NCI-H526 treated with DMSO at 0.1 percent for 48 hours (cell line): ENCODE measurements around the gene RAB11FIP3.
"Not testable (repeated sequence)": the region's sequence is repeated elsewhere in the genome, so short reads cannot be mapped to it uniquely, and the experiment has no call there.

ENCODE experiments used
- DNase-seq: peaks from one replicate; lab custom pipeline; 2025; lab: John Stamatoyannopoulos, UW

Gene RAB11FIP3

DNA sequence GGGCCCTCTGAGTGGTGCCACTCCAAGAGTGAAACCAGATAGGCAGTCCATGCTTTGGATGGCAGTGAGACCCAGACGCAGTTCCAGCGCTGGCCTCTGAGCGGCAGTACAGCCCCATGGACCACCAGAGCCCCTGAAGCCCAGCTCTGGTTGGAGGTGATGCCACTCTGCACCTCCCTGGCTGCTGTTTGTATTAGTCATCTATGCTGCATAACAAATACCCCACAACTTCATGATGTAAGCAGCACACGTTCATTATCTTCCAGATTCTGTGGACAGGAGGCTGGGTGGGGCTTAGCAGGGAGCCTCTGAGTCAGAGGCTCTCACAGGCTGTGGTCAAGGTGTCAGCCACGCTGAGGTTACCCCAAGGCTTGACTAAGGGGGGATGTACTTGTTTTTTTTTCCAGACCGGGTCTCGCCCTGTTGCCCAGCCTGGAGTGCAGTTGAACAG lies 33.5 kb upstream of the RAB11FIP3 start:
- no peak for DNase-seq

DNA sequence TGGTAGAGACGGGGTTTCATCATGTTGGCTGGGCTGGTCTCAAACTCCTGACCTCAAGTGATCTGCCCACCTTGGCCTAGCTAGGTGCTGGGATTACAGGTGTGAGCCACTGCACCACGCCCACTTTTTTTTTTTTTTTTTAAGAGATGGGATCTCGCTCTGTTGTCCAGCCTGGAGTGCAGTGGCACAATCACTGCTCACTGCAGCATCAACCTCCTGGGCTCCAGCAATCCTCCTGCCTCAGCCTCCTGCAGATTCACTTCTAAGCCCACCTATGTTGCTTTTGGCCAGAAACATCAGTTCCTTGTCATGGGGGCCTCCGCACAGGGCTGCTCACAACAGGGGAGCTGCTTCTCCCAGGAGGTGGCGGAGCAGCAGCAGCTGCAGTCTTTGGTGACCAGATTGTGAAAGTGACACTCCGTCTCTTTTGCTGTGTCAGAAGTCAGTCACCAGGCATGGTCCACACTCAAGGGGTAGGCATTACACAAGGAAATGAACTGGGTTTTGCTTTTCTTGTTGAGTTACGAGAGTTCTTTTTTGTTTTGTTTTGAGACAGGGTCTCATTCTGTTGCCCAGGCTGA lies 32.9 kb upstream of the RAB11FIP3 start:
- DNase-seq, result no peak

DNA sequence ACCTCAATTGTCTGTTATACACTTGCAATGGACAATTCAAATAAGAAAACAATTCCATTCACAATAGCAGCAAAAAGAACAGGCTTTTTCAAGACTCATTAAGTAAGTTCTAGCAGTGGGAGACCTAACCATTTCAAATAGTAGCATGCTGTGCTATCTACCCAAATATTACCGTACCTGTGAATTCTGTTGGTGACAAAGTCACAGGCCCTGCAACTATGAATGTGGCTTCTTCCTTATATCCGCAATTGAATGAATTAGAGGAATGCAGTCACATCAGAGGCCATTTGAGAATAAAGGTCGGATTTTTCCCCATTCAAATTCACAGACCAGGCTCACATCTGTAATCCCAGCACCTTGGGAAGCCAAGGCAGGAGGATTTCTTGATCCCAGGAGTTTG lies 29.2 kb upstream of the RAB11FIP3 start:
- DNase-seq, result no peak

DNA sequence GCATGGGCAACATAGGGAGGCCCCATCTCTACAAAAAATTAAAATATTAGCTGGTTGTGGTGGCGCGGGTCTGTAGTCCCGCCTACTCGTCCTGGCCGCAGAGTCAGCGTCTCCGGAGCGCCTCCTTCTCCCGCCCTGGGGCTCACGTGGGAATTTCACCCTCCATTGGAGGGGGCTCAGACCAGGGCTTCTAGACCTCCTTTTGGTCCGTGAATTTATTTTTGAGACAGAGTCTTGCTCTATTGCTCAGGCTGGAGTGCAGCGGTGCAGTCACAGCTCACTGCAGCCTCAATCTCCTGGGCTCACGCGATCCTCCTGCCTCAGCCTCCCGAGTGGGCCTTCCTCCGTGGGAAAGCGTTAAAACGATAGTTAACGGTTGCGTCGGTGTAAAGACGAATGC lies 28.8 kb upstream of the RAB11FIP3 start:
- peak; percentile 21 for DNase-seq

DNA sequence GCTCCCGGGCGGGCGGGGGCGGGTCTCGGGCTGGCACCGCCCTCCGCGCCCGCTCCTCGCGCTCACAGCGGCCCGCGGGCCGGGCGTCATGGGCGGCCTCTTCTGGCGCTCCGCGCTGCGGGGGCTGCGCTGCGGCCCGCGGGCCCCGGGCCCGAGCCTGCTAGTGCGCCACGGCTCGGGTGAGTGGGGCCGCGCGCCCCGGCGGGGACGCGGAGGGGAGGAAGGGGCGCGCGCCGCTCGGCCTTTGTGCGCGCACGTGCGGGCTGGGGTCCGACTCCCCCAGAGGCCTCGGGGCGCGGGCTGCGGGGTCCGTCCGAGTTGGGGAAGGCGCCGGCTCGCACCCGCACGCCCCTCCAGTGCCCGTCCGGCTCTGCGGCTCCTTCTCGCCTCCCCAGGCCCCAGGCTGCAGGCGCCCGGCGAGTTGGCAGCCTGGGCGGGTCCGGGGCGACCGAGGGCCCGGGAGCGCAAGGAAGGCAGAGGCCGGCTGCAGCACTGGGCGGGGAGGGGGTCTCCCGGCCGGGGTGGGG lies 28.3 kb upstream of the RAB11FIP3 start, which contains the start of gene NME4:
NME4 (plus strand) TSS at position 65 of the 527 bp plus-strand sequence; CDS start at position 89, 24 bp downstream.
- DNase-seq, result no peak

DNA sequence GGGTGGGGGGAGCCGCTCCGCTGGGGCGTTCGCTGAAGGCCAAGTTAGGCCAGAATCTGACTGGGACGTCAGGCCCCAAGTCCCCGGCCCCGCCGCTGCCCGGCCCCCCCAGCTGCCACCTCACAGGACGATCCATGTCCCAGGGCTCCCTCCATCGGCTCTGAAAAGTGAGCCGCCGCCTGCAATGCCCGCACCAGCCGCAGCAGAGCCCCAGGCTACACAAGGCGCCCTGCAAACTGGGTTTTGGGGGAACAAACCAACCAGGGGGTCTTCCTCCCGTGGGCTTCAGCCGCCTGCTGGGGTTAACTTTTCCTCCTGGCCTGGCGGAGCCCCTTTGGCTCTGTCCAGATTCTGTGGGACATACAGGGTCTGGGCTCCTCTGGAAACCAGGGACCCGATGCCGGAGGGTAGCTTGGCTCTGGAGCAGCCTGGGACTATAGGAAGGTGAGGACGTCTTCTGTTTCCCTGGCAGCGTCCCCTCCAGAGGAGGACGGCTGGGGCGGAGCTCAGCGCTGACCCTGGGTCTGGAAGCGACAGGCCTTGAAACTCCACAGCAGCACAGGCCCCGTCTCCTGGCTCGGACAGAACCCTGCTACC lies 27.6 kb upstream of the RAB11FIP3 start:
- DNase-seq, result no peak

DNA sequence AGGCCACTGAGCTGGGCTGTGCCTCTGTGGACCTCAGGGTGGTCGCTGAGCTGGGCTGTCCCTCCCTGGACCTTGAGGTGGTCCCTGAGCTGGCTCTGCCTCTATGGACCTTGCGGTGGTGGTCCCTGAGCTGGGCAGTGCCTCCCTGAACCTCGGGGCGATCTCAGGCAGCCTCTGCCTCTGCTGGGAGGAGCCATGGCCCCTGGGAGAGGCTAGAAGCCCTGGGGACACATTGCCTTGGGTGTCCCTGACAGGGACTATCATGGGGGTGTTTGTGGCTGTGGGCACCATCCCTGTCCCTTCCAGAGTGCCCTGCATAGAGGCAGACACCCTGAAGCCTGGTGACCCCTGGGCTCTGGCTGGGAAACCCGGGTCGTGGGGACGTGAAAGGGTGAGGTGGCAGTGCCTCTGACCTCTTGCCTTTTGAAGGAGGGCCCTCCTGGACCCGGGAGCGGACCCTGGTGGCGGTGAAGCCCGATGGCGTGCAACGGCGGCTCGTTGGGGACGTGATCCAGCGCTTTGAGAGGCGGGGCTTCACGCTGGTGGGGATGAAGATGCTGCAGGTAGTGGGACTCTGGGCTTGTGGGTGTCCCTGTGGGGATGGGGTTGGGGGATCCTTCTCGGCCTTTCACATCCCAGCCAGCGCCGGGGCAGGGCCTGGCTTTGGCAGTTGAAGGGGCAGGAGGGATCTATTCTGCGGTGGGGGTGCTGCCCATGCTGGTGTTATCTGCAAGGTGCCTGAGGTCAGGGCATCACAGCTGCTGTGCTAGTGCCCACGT lies 26.7 kb upstream of the RAB11FIP3 start:
- no peak for DNase-seq

DNA sequence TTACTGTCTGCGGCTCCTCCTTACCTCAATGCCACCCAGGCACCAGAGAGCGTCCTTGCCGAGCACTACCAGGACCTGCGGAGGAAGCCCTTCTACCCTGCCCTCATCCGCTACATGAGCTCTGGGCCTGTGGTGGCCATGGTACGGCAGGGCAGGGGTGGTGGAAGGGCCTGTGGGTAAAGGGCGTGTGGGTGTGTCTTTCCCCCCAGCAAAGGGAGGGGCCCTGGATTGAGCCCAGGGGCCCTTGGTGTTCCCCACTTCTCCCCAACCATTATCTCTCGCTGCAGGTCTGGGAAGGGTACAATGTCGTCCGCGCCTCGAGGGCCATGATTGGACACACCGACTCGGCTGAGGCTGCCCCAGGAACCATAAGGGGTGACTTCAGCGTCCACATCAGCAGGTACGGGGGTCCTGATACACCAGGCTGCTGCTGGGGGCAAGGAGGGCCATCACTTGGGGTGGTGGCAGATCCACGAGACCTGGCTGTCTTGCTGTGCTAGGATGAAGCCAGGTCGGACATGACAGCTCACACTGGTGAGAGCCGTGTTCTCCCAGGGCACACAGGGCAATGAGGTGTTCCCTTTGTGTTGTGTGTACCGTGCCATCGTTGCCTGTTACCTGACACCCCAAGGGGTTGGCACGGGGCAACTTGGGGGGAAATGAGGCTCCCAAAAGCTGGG lies 26.0 kb upstream of the RAB11FIP3 start:
- no peak for DNase-seq

DNA sequence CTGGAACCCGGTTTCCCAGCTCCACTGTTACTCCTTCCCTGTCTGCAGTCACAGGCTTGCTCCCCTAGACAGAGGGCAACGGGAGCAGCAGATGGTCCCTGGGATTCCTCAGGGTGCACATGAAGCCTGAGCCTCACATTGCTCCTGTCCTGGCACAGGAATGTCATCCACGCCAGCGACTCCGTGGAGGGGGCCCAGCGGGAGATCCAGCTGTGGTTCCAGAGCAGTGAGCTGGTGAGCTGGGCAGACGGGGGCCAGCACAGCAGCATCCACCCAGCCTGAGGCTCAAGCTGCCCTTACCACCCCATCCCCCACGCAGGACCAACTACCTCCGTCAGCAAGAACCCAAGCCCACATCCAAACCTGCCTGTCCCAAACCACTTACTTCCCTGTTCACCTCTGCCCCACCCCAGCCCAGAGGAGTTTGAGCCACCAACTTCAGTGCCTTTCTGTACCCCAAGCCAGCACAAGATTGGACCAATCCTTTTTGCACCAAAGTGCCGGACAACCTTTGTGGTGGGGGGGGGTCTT lies 25.3 kb upstream of the RAB11FIP3 start:
- DNase-seq, result no peak

DNA sequence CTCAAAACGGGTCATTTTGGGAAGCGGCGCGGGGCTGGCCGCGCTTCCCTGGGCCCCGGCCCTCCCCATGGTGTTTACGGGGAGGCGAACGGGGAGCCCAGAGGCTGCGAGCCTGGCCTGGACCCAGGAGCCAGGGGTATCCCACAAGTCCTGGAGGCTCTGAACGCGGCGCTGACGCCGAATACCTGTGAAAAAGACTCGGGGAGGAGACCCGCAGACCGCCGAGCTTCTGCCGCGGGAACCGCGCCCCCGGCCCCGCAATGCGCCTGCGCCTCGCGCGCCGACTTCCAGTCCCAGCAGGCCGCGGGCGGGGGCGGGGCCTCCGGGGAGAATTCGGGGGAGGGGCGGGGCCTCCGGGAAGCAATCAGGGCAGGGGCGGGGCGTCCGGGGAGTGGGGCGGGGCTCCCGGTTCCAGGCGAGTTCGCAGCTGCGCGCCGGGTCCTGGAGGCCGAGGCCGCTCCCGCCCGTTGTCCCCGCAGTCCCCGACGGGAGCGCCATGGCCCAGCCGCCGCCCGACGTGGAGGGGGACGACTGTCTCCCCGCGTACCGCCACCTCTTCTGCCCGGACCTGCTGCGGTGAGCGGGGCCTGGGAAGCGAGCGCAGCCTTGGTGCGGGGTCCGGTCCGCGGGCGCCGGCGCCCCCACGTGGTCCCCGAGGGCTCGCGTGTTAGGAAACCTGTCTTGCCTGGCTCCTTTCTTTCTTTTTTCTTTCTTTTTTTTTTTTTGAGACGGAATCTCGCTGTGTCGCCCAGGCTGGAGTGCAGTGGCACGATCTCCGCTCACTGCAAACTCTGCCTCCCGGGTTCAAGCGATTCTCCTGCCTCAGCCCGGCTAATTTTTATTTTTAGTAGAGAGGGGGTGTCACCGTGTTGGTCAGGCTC lies 23.7 kb upstream of the RAB11FIP3 start, which contains the start of gene DECR2:
DECR2 (plus strand) TSS at position 418 of the 881 bp plus-strand sequence; CDS start at position 497, 79 bp downstream.
- peak; percentile 74 for DNase-seq

DNA sequence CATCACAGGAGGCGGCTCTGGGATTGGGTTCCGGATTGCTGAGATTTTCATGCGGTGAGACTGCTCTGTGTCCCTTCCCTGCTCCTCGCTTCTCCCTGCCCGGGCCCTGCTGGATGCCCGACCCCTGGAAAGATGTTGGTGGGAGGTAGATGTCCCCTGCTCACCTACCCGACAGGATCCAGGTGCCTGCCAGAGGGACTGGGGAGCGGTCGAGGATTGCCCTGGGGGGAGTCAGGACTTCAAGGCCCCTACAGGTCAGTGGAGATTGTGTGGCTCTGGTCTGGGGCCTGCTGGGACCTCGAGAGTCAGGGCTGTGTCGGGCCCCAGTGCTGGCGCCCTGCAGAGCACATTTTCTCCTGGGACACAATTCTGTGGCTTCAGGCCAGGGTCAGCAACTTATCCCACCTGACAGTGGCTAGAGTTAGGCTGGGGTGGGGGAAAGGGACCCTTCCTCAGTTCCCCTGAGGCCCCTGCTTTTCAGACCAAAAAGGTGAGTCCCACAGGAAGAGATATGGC lies 20.4 kb upstream of the RAB11FIP3 start:
- no peak for DNase-seq

DNA sequence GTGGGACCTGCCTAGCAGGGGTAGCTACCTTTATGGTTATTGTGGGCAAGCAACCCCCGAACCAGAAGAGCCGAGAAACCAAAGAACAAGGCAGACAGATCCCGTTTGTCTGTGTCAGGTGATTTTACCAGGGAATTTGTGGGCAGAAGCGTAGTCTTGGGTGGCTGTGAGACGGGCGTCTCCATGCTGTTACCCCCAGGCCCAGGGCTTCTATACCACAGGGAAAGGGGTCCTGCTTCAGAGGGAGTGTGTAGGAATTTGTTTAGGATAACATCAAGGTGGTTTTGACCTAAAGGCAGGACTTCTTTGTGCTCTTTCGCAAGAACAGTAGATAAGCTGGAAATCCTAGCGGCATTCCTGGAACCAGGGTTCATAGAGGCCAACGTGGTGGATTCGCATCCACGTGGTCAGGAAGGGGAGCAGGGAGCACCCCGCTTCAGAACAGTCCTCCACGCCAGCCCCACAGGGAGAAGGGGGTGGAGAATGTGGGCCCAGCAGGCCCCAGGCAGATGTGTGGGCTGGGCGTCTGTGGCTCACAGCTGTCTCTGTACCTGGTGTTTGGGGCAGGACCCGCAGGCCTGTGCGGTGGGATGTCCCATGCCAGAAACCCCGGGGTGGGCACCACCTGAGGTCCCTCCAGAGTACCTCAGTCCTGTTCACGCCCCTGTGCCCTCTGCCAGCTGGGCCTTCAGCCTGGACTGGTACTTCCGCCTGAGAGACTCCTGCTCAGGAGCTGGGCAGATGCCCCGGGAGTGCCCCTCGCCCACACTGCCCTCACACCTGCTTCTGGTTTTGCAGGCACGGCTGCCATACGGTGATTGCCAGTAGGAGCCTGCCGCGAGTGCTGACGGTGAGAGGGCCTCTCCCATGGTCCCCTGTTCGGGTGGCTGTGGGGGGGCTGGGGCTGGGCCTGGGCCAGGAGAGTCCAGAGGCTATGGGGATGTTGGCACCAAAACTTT lies 19.6 kb upstream of the RAB11FIP3 start:
- no peak for DNase-seq

DNA sequence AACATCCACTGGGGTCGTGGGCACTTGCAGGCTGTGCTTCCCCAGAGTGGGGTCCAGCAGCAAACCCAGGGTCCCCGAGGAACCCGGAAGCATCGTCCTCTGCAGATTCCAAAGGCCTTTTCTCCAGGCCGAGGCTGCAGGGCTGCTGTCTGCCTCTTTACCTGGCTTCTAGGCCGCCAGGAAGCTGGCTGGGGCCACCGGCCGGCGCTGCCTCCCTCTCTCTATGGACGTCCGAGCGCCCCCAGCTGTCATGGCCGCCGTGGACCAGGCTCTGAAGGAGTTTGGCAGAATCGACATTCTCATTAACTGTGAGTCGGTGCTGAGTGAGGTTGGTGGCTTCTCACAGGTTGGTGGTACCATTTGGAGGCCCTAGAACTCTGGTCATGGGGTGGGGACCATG lies 18.2 kb upstream of the RAB11FIP3 start:
- DNase-seq, result no peak

DNA sequence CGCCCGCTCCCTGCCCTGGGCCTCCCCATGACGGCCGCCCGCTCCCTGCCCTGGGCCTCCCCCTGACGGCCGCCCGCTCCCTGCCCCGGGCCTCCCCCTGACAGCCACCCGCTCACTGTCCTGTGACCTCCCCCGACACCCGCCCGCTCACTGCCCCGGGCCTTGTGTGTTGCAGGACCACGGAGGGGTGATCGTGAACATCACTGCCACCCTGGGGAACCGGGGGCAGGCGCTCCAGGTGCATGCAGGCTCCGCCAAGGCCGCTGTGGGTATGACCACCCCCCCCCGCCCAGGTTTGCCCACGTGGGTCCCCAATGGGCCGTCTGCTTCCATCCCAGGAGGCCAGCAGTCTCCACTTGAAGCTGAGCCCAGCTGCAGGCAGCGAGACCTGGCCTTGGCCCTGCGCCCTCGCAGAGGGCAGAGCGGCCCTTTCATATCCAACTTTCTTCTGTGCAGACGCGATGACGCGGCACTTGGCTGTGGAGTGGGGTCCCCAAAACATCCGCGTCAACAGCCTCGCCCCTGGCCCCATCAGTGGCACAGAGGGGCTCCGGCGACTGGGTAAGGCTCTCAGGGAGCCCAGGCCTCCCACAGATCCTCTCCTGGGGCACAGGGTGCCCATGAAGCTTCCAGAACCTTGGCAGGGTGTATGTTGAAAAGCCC lies 14.8 kb upstream of the RAB11FIP3 start:
- DNase-seq, result no peak

DNA sequence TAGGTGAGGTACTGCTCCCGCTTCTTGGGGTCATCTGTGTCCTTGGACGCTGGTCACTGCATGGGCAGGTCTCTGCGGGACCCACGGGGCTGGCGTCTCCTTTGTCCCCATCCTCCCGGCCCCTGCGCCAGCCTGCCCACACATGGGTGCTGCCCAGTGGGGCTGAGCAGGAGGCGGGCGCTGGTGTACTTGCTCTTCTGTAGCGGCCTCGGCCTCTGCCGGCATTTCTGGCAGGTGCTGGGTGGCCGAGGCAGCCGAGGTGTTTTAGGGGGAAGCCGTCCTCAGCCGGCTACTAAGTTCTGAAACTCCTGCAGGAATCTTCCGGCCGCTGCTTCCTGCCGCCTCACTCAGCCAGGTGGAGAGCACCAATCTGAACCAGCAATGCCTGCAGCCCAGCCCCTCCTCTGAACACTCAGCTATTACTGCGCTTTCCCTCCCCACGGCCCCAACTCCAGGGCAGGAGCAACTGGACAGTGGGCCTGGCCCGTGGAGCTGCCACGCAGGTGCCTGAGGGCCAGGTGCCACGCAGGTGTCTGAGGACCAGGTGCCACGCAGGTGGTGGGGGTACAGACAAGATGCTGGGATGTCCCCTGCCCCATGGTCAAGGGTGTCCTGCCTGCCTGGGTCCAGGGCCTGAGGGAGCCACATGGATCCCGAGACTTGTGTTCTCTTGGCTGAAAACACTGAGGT lies 13.7 kb upstream of the RAB11FIP3 start:
- no peak for DNase-seq

DNA sequence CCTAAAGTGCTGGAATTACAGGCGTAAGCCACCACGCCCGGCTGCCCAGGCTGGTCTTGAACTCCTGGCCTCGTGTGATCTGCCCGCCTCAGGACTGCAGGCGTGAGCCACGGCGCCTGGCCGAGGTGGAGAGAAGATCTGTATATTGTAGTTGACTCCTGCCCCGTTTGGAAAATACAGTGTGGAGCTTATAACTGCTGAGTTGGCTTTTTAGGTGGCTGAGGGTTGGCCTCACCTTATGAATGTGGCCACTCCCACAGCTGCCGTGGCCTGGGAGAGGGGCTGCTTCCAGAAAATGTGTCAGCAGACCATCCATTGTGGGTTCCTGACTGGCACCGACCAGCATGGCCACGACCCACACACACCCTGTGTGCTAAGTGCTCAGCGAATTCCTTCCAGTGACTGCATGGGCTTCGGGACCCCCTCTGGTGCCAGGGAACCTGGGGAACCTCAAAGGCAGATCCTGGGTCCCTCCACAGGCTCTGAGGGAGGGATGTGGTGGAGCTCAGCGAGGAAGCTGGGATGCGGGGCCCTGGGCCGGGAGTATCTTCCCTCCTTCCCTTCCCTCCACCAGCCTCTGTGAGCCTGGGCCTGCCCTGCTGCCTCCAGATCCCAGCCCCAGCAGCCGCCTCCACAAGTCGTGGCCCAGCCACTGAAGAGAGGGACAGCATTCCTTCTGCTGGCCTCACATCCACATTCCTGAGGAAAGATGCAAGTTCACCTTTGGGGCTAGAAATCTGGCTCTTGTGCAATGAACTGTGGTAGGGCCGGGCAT lies 10.9 kb upstream of the RAB11FIP3 start:
- no peak for DNase-seq

DNA sequence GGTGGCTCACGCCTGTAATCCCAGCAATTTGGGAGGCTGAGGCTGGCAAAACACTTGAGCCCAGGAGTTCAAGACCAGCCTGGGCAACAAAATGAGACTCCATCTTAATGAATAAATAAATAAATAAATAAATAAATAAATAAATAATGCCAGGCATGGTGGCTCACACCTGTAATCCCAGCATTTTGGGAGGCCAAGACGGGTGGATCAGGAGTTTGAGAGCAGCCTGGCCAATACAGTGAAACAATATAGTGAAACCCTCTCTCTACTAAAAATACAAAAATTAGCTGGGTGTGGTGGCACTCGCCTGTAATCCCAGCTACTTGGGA lies 10.3 kb upstream of the RAB11FIP3 start:
- DNase-seq, result not testable (repeated sequence)

DNA sequence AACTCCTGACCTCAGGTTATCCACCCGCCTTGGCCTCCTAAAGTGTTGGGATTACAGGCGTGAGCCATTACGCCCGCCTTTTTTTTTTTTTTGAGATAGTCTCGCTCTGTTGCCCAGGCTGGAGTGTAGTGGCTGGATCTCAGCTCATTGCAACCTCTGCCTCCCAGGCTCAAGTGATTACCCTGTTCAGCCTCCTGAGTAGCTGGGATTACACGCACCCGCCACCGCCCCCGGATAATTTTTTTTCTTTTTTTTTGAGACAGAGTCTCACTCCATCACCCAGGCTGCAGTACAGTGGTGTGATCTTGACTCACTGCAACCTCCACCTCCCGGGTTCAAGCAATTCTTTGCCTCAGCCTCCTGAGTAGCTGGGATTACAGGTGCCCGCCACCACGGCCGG lies 3.3 kb upstream of the RAB11FIP3 start:
- DNase-seq, result not testable (repeated sequence)
